Liver (tissue), 9 donors: ENCODE data around the gene APOD. TPM values are rescaled to one million over a fixed set of nuclear protein-coding genes. Genes with fewer than 3 reads are reported as not detected.

Experiments used
- DNase-seq: peaks from one replicate; pipeline ENCODE4 v3.0.0-alpha.2; 2017; ENCODE audit warnings: low spot score
- H3K27ac ChIP-seq, 2 donors: one replicate each; pipeline ENCODE4 v1.7.0; 2013; ENCODE audit warnings: inconsistent platforms in 2 of 2, low read length in 2 of 2, control low read depth in 1 of 2, low read depth in 1 of 2, mild to moderate bottlenecking in 1 of 2
- H3K27me3 ChIP-seq, 4 donors: one replicate each; pipeline versions ENCODE4 v1.6.1 to v1.7.0; 2013; ENCODE audit warnings: low read length in 3 of 4, inconsistent platforms in 1 of 4, mild to moderate bottlenecking in 1 of 4, moderate library complexity in 1 of 4; ENCODE audit not compliant: control insufficient read depth in 4 of 4, insufficient read depth in 4 of 4
- H3K36me3 ChIP-seq, 4 donors: one replicate each; pipeline versions ENCODE4 v1.6.1 to v1.7.0; 2013; ENCODE audit warnings: low read length in 3 of 4, mild to moderate bottlenecking in 3 of 4, low read depth in 1 of 4, moderate library complexity in 1 of 4; ENCODE audit not compliant: control insufficient read depth in 4 of 4, insufficient read depth in 3 of 4
- H3K4me1 ChIP-seq, 4 donors: one replicate each; pipeline versions ENCODE4 v1.6.1 to v1.7.0; 2013; ENCODE audit warnings: low read length in 3 of 4, mild to moderate bottlenecking in 3 of 4, moderate library complexity in 1 of 4; ENCODE audit not compliant: control insufficient read depth in 4 of 4, insufficient read depth in 4 of 4
- H3K4me3 ChIP-seq, 3 donors: one replicate each; pipeline versions ENCODE4 v1.6.1 to v1.7.0; 2013; ENCODE audit warnings: low read length in 3 of 3, control low read depth in 1 of 3, low read depth in 1 of 3, mild to moderate bottlenecking in 1 of 3
- H3K9ac ChIP-seq, 2 donors: one replicate each; pipeline ENCODE4 v1.7.0; 2013; ENCODE audit warnings: low read length in 2 of 2, mild to moderate bottlenecking in 2 of 2, moderate library complexity in 2 of 2, control low read depth in 1 of 2, low read depth in 1 of 2
- H3K9me3 ChIP-seq, 4 donors: one replicate each; pipeline versions ENCODE4 v1.6.1 to v1.7.0; 2013; ENCODE audit warnings: low read length in 3 of 4; ENCODE audit not compliant: control insufficient read depth in 4 of 4
- EGR1 ChIP-seq, 2 donors: IDR thresholded peaks; 2 replicates each; pipeline ENCODE4 v1.6.1; 2016 to 2018; ENCODE audit warnings: antibody characterized with exemption in 2 of 2, low read depth in 2 of 2
- FOXA1 ChIP-seq: IDR thresholded peaks from 2 replicates; pipeline ENCODE4 v1.6.1; 2016; ENCODE audit warnings: antibody characterized with exemption
- FOXA2 ChIP-seq: IDR thresholded peaks from 2 replicates; pipeline ENCODE4 v1.6.1; 2016; ENCODE audit warnings: antibody characterized with exemption
- GABPA ChIP-seq, 2 donors: IDR thresholded peaks in 1 of 2; conservative IDR thresholded peaks in 1 of 2; 2 replicates each; pipeline ENCODE4 v1.6.1; 2016; ENCODE audit warnings: antibody characterized with exemption in 2 of 2, mild to moderate bottlenecking in 1 of 2, moderate library complexity in 1 of 2
- HNF4A ChIP-seq, 2 donors: conservative IDR thresholded peaks; 2 replicates each; pipeline ENCODE4 v1.6.1; 2016; ENCODE audit warnings: antibody characterized with exemption in 2 of 2, mild to moderate bottlenecking in 2 of 2
- HNF4G ChIP-seq: IDR thresholded peaks from 2 replicates; pipeline ENCODE4 v1.6.1; 2016; ENCODE audit warnings: antibody characterized with exemption
- JUND ChIP-seq, 2 donors: IDR thresholded peaks; 2 replicates each; pipeline ENCODE4 v1.6.1; 2016; ENCODE audit warnings: antibody characterized with exemption in 2 of 2
- RAD21 ChIP-seq, 2 donors: IDR thresholded peaks; 2 replicates each; pipeline ENCODE4 v1.6.1; 2016; ENCODE audit warnings: antibody characterized with exemption in 2 of 2, mild to moderate bottlenecking in 2 of 2
- SP1 ChIP-seq: IDR thresholded peaks from 2 replicates; pipeline ENCODE4 v1.6.1; 2018; ENCODE audit warnings: antibody characterized with exemption, mild to moderate bottlenecking
- TAF1 ChIP-seq: conservative IDR thresholded peaks from 2 replicates; pipeline ENCODE4 v1.6.1; 2016; ENCODE audit warnings: antibody characterized with exemption, mild to moderate bottlenecking
- WGBS: extraction: QIAGEN DNeasy Blood & Tissue Kit; methylation state at CpG from one replicate; pipeline ENCODE4 v1.1.7; 2013; 5-methylcytosine and 5-hydroxymethylcytosine counted together
- polyA plus RNA-seq, 2 donors: library from polyadenylated mRNA; stranded (reverse) in 1 of 2; unstranded in 1 of 2; fragments of 200-250 nt in 1 of 2; fragments of >200 nt in 1 of 2; fragmentation: Nextera tagmentation in 1 of 2; extraction: Ambion mirVana in 1 of 2; gene quantifications; one replicate each; pipeline versions ENCODE4 v1.2.1 to v1.2.3, GENCODE V29; 2013 to 2015
- total RNA-seq, 2 donors: library from RNA; depleted of rRNA; stranded (reverse); fragments of >200 nt; gene quantifications; one replicate each; pipeline ENCODE4 v1.2.3, GENCODE V29; 2014
- TF ChIP-seq, protein P1 (sequence below): IDR thresholded peaks from 2 replicates; pipeline ENCODE4 v1.6.1; 2016; ENCODE audit warnings: antibody characterized with exemption
- TF ChIP-seq, protein P2 (sequence below): IDR thresholded peaks from 2 replicates; pipeline ENCODE4 v1.6.1; 2016; ENCODE audit warnings: antibody characterized with exemption, mild to moderate bottlenecking
- TF ChIP-seq, protein P3 (sequence below): IDR thresholded peaks from 2 replicates; pipeline ENCODE4 v1.6.1; 2016; ENCODE audit warnings: antibody characterized with exemption
- donor health status: healthy.
- donor health status: healthy.
- donor health status: healthy.
- donor health status: healthy.
- donor health status: healthy.

The APOD gene
- total and polyA plus RNA-seq, 4 donors = 0.33 to 4.0 (median 0.56) TPM; not detected in 1

DNA sequence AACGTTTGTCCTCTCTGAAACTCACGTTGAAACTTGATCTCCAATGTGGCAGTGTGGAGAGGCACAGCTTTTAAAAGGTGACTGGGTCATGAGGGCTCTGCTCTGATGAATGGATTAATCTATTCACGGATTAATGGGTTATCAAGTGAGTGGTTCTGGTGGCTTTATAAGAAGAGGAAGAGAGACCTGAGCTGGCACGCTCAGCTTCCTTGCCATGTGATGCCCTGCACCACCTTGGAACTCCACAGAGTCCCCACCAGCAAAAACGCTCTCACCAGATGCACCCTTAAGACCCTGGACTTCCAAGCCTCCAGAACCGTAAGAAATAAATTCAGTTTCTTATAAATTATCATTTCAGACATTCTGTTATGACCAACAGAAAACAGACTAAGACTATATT lies 43.2 kb downstream of the APOD start:
- no peak overlapping the region for H3K4me3 ChIP-seq
- H3K9ac ChIP-seq = no peak overlapping the region
- DNase-seq = no peak
- no peak for TF ChIP-seq HNF4G
- no peak for TF ChIP-seq RAD21 (IDR thresholded peaks at IDR 0.05)
- no peak for TF ChIP-seq FOXA1
- no peak for TF ChIP-seq FOXA2
- no peak for TF ChIP-seq SP1
- no peaks in the 10 kb centered on the region for H3K36me3 ChIP-seq
- H3K9me3 ChIP-seq = no peaks in the 10 kb centered on the region
- H3K27me3 ChIP-seq = no peaks in the 10 kb centered on the region
- H3K27ac ChIP-seq = no peak overlapping the region
- peaks cover 6 to 26% (median 10%) of the 10 kb centered on the region in 4 donors for H3K4me1 ChIP-seq
- WGBS = 71% methylated on average over 6 of the region's 6 CpGs

DNA sequence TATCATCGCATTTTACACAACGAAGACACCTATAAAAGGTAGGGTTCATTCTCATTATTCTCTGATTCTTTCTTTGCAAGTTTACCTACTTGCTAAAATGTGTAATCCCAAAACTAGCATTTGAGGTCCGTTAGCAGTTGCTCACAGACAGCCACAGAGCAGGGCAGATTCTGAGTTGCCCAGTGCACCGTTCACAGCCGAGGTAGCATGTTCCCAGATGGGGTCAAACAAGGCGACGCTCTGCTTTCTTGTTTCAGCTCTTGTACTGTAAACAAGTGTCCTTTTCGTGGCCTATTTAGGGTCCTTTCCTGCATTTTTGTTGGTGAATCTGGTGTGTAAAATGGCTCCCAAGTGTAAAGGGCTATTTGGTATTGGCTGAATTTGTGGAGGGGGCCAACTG lies 43.7 kb downstream of the APOD start:
- no peaks in the 10 kb centered on the region for H3K36me3 ChIP-seq
- H3K9me3 ChIP-seq = no peaks in the 10 kb centered on the region
- DNase-seq = no peak
- no peaks in the 10 kb centered on the region for H3K27me3 ChIP-seq
- peaks cover 6 to 26% (median 10%) of the 10 kb centered on the region in 4 donors for H3K4me1 ChIP-seq
- TF ChIP-seq HNF4A (conservative IDR thresholded peaks at IDR 0.05) (no peak), JUND (IDR thresholded peaks at IDR 0.05) (no peak), TAF1 (no peak), GABPA (IDR thresholded peaks at IDR 0.05 in 1 of 2, conservative IDR thresholded peaks at IDR 0.05 in 1 of 2) (no peak), EGR1 (IDR thresholded peaks at IDR 0.05; ENCODE audit: low read depth in 2 of 2) (no peak), RAD21 (IDR thresholded peaks at IDR 0.05) (no peak), SP1 (no peak), FOXA2 (no peak), HNF4G (no peak)
- TF ChIP-seq, protein P1, sequence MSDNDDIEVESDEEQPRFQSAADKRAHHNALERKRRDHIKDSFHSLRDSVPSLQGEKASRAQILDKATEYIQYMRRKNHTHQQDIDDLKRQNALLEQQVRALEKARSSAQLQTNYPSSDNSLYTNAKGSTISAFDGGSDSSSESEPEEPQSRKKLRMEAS = no peak
- TF ChIP-seq, protein P2, sequence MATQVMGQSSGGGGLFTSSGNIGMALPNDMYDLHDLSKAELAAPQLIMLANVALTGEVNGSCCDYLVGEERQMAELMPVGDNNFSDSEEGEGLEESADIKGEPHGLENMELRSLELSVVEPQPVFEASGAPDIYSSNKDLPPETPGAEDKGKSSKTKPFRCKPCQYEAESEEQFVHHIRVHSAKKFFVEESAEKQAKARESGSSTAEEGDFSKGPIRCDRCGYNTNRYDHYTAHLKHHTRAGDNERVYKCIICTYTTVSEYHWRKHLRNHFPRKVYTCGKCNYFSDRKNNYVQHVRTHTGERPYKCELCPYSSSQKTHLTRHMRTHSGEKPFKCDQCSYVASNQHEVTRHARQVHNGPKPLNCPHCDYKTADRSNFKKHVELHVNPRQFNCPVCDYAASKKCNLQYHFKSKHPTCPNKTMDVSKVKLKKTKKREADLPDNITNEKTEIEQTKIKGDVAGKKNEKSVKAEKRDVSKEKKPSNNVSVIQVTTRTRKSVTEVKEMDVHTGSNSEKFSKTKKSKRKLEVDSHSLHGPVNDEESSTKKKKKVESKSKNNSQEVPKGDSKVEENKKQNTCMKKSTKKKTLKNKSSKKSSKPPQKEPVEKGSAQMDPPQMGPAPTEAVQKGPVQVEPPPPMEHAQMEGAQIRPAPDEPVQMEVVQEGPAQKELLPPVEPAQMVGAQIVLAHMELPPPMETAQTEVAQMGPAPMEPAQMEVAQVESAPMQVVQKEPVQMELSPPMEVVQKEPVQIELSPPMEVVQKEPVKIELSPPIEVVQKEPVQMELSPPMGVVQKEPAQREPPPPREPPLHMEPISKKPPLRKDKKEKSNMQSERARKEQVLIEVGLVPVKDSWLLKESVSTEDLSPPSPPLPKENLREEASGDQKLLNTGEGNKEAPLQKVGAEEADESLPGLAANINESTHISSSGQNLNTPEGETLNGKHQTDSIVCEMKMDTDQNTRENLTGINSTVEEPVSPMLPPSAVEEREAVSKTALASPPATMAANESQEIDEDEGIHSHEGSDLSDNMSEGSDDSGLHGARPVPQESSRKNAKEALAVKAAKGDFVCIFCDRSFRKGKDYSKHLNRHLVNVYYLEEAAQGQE = no peak
- TF ChIP-seq, protein P3, sequence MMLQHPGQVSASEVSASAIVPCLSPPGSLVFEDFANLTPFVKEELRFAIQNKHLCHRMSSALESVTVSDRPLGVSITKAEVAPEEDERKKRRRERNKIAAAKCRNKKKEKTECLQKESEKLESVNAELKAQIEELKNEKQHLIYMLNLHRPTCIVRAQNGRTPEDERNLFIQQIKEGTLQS = no peak
- 81% methylated on average over 8 of the region's 8 CpGs for WGBS
- no peak overlapping the region for H3K4me3 ChIP-seq
- no peak overlapping the region for H3K27ac ChIP-seq
- no peak overlapping the region for H3K9ac ChIP-seq

DNA sequence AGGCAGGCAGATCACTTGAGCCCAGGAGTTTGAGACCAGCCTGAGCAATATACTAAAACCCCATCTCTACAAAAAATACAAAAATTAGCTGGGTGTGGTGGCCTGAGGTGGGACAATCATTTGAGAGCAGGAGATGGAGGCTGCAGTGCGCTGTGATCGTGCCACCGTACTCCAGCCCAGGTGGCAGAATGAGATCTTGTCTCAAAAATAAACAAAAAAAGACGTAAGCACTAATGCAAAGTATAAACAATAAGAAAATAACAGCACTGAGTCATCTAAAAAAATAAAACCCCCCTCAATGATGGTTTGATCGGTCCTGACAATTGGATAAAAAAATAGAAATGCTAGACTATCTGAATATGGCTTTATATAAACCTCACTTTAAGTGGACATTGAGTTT lies 44.3 kb downstream of the APOD start:
- no peak overlapping the region for H3K4me3 ChIP-seq
- no peak overlapping the region for H3K27ac ChIP-seq
- no peaks in the 10 kb centered on the region for H3K36me3 ChIP-seq
- H3K9me3 ChIP-seq = no peaks in the 10 kb centered on the region
- WGBS = 95% methylated on average over 5 of the region's 5 CpGs
- no peak for TF ChIP-seq TAF1
- no peaks in the 10 kb centered on the region for H3K27me3 ChIP-seq
- no peak for DNase-seq
- H3K4me1 ChIP-seq = peaks cover 6 to 26% (median 10%) of the 10 kb centered on the region in 4 donors
- no peak overlapping the region for H3K9ac ChIP-seq
